ENCODE measurements around the gene NFE2.

NFE2 gene

GRCh38 chr12:54304187-54304810 lies 3.5 kb upstream of the NFE2 start (continued):
- TF ChIP-seq SP7 (tag by site-specific recombination; IDR thresholded peaks at IDR 0.05), result peak; percentile 72
- TF ChIP-seq SP2 (tag by site-specific recombination; IDR thresholded peaks at IDR 0.05), result peak; percentile 54
- TF ChIP-seq ZSCAN30 (tag by site-specific recombination; IDR thresholded peaks at IDR 0.05), result peak; percentile 23; the same call in 1 of the 2 replicates
- no peak for TF ChIP-seq ZNF138 (tag by site-specific recombination; IDR thresholded peaks at IDR 0.05; ENCODE audit: borderline replicate concordance)
- 0 out of 2 replicates have a peak, but pooled peaks have one; percentile 62 for TF ChIP-seq KLF7 (tag by site-specific recombination; IDR thresholded peaks at IDR 0.05; ENCODE audit: borderline replicate concordance)
- 0 out of 2 replicates have a peak, but pooled peaks have one; percentile 53 for TF ChIP-seq KLF16 (tag by site-specific recombination; IDR thresholded peaks at IDR 0.05)
- TF ChIP-seq ZNF561 (tag by site-specific recombination; IDR thresholded peaks at IDR 0.05; ENCODE audit: borderline replicate concordance), result 0 out of 2 replicates have a peak, but pooled peaks have one; percentile 18
- no peak for TF ChIP-seq PRDM6 (tag by site-specific recombination; IDR thresholded peaks at IDR 0.05)
- TF ChIP-seq GLIS1 (tag by site-specific recombination; IDR thresholded peaks at IDR 0.05), result peak; percentile 96
- TF ChIP-seq ZNF24 (tag by site-specific recombination; IDR thresholded peaks at IDR 0.05), result peak; percentile 27; the same call in 1 of the 2 replicates
- TF ChIP-seq ZNF335 (tag by site-specific recombination; conservative IDR thresholded peaks at IDR 0.05), result peak; percentile 100
- peak; percentile 70 for TF ChIP-seq ZNF692 (tag by site-specific recombination; IDR thresholded peaks at IDR 0.05)

- Histone ChIP-seq H3K4me1 (ENCODE audit: control insufficient read depth, insufficient read depth, low read length) (peaks cover 11% of the 10 kb centered on the region), H3K9me3 (ENCODE audit: control insufficient read depth, insufficient read depth, low read depth, low read length) (no peaks in the 10 kb centered on the region), H3K4me3 (ENCODE audit: low read depth, low read length) (no peak overlapping the region), H3K36me3 (ENCODE audit: control insufficient read depth in 2 of 2, insufficient read depth in 1 of 2, low read length in 2 of 2) (no peaks in the 10 kb centered on the region), H3K27ac (ENCODE audit: extremely low read depth, low read depth, low read length) (no peak overlapping the region)
- no peak for TF ChIP-seq MEIS1 (CRISPR knock-in tag; IDR thresholded peaks at IDR 0.05; ENCODE audit: borderline replicate concordance)
- TF ChIP-seq ZNF239 (tag by site-specific recombination; IDR thresholded peaks at IDR 0.05), result no peak
- no peak for TF ChIP-seq SETDB1 (IDR thresholded peaks at IDR 0.05; ENCODE audit: insufficient read length, low read length)
- TF ChIP-seq ZNF416 (tag by site-specific recombination; IDR thresholded peaks at IDR 0.05), result no peak
- no peak for TF ChIP-seq PBX3 (CRISPR knock-in tag; IDR thresholded peaks at IDR 0.05)
- no peak for TF ChIP-seq ZNF76 (tag by site-specific recombination; IDR thresholded peaks at IDR 0.05; ENCODE audit: borderline replicate concordance, low read depth)
- TF ChIP-seq ZNF16 (tag by site-specific recombination; IDR thresholded peaks at IDR 0.05; ENCODE audit: low read depth), result no peak
- no peak for TF ChIP-seq ZSCAN23 (tag by site-specific recombination; IDR thresholded peaks at IDR 0.05)
- no peak for TF ChIP-seq ZNF19 (tag by site-specific recombination; IDR thresholded peaks at IDR 0.05; ENCODE audit: low read depth)
- no peak for TF ChIP-seq ZNF292 (tag by site-specific recombination; IDR thresholded peaks at IDR 0.05; ENCODE audit: borderline replicate concordance, low read depth)
- TF ChIP-seq ZNF221 (tag by site-specific recombination; IDR thresholded peaks at IDR 0.05; ENCODE audit: borderline replicate concordance), result no peak
- no peak for TF ChIP-seq ZNF148 (tag by site-specific recombination; IDR thresholded peaks at IDR 0.05; ENCODE audit: borderline replicate concordance)
- TF ChIP-seq ZNF157 (tag by site-specific recombination; IDR thresholded peaks at IDR 0.05), result no peak
- no peak for TF ChIP-seq ZNF350 (tag by site-specific recombination; IDR thresholded peaks at IDR 0.05)
- TF ChIP-seq ZNF791 (tag by site-specific recombination; IDR thresholded peaks at IDR 0.05), result no peak
- no peak for TF ChIP-seq ZNF169 (tag by site-specific recombination; IDR thresholded peaks at IDR 0.05)
- no peak for TF ChIP-seq ZNF623 (tag by site-specific recombination; IDR thresholded peaks at IDR 0.05)
- ChIA-PET CTCF (no interaction called here), POLR2A (interaction anchor here (0.5 to 1.0 kb wide), 2 partner anchors 23 to 304 kb away, joined by 3 to 6 read pairs; partner anchors contain the start of genes CBX5, HNRNPA1 and HOXC9)
Observed at GRCh38 chr12:54303640-54304039, 2.8 kb upstream of the NFE2 start.

Data from HEK293 (cell line).